GM21390 (cell line): ENCODE data around the gene IL18RAP.

ENCODE experiments used
- ATAC-seq: cut with Tn5 transposase; IDR thresholded peaks from one replicate; pipeline ENCODE4 v1.9.1; 2021; ENCODE audit not compliant: unreplicated experiment

Gene IL18RAP

GRCh38 chr2:102451968-102452367, 29.0 kb downstream of the IL18RAP start:
- no peak for ATAC-seq

- ATAC-seq = no peak
These were observed 30.5 kb downstream of the IL18RAP start for GRCh38 chr2:102453501-102453900.

GRCh38 chr2:102455061-102455670, 32.2 kb downstream of the IL18RAP start:
- ATAC-seq = no peak

GRCh38 chr2:102460467-102460866, 37.5 kb downstream of the IL18RAP start:
- no peak for ATAC-seq

GRCh38 chr2:102461188-102461587, 38.2 kb downstream of the IL18RAP start:
- no peak for ATAC-seq

GRCh38 chr2:102463160-102463559, 40.2 kb downstream of the IL18RAP start:
- ATAC-seq = no peak

GRCh38 chr2:102470168-102470567, 47.2 kb downstream of the IL18RAP start:
- ATAC-seq = no peak

- no peak for ATAC-seq
These were observed 50.1 kb downstream of the IL18RAP start, which contains the start of gene SLC9A4 for GRCh38 chr2:102473020-102473419. SLC9A4 (plus strand) TSS chr2:102473226; CDS start chr2:102473760, 534 bp downstream.

- ATAC-seq = no peak
These were observed 50.7 kb downstream of the IL18RAP start for GRCh38 chr2:102473631-102474030.

GRCh38 chr2:102474785-102475184, 51.8 kb downstream of the IL18RAP start:
- ATAC-seq = no peak

- no peak for ATAC-seq
These were observed 55.9 kb downstream of the IL18RAP start for GRCh38 chr2:102478686-102479470.

- no peak for ATAC-seq
These were observed 57.6 kb downstream of the IL18RAP start for GRCh38 chr2:102480285-102481195.

GRCh38 chr2:102481931-102482330, 59.0 kb downstream of the IL18RAP start:
- ATAC-seq = no peak

- no peak for ATAC-seq
These were observed 60.1 kb downstream of the IL18RAP start for GRCh38 chr2:102483086-102483485.

- ATAC-seq = no peak
These were observed 61.5 kb downstream of the IL18RAP start for GRCh38 chr2:102484310-102485061.

GRCh38 chr2:102485147-102485785, 62.3 kb downstream of the IL18RAP start:
- no peak for ATAC-seq

- no peak for ATAC-seq
These were observed 64.2 kb downstream of the IL18RAP start for GRCh38 chr2:102486941-102487702.

GRCh38 chr2:102487761-102488462, 65.0 kb downstream of the IL18RAP start:
- ATAC-seq = no peak

GRCh38 chr2:102489646-102490045, 66.7 kb downstream of the IL18RAP start:
- ATAC-seq = no peak
